Right renal cortex interstitium (tissue), 3 donors: ENCODE measurements around the gene PARP12. TPM values are rescaled to one million over a fixed set of nuclear protein-coding genes. Genes with fewer than 3 reads are reported as not detected.

Experiments used
- DNase-seq, 3 donors: peaks; one replicate each; pipeline ENCODE4 v3.0.0-alpha.2; 2013; ENCODE audit warnings: low read depth in 3 of 3, low spot score in 2 of 3
- polyA plus RNA-seq, 3 donors: library from polyadenylated mRNA; unstranded; fragments of 120-200 nt; gene quantifications; one replicate each; pipeline ENCODE4 v1.2.1, GENCODE V29; 2013; ENCODE audit not compliant: insufficient read length in 3 of 3

Gene PARP12
- polyA plus RNA-seq, 3 donors, result 14.3 to 16.4 (median 14.5) TPM

GRCh38 chr7:139992353-139993044 lies 70.3 kb downstream of the PARP12 start:
- DNase-seq, result no peak

DNA sequence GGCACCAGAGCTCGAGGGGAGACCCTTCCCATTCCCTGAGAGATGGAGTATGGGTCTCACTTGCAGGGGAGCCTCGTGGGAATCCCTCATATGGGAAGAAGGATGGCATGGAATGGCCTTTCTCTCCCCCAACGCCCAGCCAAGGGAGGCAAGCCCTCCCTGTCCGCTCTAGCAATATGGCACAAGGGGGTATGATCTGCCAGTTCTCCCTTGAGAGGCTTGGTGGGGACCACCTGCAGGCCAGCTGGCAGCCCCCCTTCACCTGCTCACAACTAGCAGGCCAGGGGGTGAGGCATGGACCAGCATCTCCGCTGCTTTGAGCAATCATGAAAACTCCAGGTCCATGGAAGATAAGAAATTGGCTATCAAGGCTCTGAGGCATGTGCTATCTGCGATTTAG lies 70.8 kb downstream of the PARP12 start:
- no peak for DNase-seq

DNA sequence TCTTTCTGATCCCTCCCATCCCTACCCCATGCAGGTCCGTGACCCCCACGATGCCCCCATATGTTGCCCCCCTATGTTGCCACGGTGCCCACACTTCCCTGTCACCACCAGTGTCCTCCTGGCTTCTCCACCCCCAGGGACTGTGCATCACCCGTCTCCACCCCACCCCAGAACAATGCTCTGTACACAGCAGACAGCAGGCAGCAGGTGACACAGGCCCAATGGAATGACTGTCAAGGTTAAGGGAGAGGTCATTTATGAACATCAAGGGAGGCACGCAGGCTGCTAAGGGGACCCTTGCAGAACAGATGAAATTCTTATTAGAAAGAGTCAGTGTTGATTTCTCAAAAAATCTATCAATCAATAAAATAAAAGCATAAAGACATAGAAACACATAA lies 71.5 kb downstream of the PARP12 start:
- no peak for DNase-seq

GRCh38 chr7:139990571-139991268 lies 72.0 kb downstream of the PARP12 start:
- DNase-seq, result no peak

DNA sequence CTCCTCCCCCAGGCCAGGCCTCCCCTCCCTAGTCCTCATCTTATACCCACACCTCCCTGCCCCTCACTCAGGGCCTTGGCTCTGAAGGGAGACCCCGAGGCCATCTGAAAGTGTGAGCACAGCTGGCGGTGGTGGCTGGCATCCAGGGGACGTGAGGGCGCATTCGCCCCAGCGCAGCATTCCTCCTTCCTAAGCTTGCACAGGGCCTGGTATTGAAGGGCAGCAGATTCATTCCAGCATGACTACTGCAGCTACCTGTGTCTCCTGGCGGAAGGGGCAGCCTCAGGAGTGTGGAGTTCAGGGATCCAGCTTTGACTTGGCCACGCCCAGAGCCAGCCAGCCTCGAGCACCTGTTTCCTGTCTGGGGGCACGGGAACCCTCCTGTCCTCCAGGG lies 72.6 kb downstream of the PARP12 start:
- no peak for DNase-seq

GRCh38 chr7:139989366-139990141 lies 73.2 kb downstream of the PARP12 start:
- DNase-seq, result no peak

- no peak for DNase-seq
Observed at GRCh38 chr7:139987691-139988516, 74.8 kb downstream of the PARP12 start.

DNA sequence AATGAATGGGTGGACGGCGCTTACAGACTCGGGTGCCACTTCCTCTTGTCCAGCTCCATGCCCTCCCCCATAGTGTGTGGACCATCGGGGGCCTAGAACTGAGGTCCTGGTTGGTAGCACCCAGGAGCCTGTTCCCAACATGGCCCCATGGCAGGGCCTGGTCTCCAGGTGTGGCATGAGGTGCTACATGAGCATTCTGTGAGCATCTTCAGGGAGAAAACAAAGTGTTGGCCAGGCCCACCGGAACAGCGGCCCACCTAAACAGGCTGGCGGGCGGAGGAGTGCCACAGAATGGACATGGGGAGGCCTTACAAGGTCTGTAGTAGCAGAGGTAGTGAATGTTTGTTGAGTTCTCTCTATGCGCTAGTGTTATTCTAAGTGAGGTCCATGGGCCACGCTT lies 76.9 kb downstream of the PARP12 start:
- DNase-seq, result no peak

- DNase-seq, result no peak
Observed at GRCh38 chr7:139984642-139985539, 77.9 kb downstream of the PARP12 start.

DNA sequence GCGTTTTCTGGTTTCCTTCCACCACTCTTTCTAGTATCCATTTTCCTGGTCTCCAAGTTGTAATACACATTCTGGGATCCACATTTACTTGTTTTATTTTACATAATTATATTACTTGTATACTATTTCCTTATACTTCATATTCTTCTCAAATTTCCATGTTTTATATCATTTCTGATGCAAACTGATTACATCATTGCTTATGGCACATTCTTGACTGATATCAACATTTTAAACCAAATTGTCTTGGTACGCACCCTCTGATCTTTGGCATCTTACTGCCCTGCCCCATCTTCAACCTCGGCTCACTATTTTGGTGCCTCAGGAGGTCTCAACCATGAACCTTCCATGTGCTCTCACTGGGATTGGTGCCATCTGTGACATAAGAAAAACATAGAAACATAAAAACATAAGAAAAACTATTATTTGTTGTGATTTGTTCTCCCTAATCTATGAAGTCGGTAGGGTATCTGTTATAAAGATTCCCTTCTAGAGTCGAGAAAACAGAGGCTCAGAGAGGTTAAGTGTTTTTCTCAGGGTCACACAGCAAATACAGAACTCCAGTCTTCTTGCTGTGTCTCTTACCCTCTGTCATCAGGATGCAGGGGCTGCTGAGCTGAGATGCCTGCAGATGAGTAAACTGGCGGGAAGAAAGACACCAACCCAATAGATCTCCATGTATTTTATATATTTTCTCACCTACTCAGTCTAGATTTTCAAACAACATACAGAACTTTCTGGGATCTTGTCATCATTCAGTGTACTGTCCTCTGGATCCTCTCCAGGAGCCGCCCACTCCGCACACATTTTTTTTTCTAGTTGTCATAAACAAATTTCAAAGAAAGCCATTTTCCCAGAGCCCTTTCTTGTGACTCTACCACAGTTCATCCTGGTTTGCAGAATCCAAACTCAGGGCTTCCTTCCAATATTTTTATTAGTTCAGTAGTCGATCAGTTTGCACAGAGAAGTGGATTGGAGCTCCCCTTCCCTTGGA lies 79.5 kb downstream of the PARP12 start:
- no peak for DNase-seq

- no peak for DNase-seq
Observed at GRCh38 chr7:139981511-139981895, 81.2 kb downstream of the PARP12 start.

DNA sequence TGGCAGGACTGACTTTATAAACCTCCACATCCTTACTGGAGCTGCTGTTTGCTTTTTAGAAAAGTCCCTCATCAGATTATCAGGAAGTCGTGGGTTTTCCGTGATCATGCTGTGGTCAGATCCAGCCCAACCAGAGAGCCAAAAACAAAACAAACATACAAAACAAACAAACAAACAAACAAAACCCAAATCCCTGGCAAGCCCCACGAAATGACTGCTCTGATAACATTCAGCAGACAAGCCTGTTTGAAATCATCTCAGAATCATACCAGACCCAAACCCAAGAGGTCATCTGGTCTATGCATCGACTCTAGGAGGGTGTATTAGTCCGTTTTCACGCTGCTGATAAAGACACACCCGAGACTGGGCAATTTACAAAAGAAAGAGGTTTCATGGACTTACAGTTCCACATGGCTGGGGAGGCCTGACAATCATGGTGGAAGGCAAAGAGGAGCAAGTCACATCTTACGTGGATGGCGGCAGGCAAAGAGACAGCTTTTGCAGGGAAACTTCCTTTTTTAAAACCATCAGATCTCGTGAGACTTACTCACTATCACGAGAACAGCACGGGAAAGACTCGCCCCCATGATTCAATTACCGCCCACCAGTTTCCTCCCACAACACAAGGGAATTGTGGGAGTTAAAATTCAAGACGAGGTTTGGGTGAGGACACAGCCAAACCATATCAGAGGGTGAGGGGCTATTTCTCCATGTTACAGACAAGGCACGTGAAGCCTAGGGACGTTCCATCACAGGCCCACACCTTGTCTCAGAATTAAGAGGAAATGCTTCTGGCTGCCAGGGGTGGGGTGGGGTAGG lies 85.7 kb downstream of the PARP12 start:
- no peak for DNase-seq

- no peak for DNase-seq
Observed at GRCh38 chr7:139976055-139976837, 86.5 kb downstream of the PARP12 start.

DNA sequence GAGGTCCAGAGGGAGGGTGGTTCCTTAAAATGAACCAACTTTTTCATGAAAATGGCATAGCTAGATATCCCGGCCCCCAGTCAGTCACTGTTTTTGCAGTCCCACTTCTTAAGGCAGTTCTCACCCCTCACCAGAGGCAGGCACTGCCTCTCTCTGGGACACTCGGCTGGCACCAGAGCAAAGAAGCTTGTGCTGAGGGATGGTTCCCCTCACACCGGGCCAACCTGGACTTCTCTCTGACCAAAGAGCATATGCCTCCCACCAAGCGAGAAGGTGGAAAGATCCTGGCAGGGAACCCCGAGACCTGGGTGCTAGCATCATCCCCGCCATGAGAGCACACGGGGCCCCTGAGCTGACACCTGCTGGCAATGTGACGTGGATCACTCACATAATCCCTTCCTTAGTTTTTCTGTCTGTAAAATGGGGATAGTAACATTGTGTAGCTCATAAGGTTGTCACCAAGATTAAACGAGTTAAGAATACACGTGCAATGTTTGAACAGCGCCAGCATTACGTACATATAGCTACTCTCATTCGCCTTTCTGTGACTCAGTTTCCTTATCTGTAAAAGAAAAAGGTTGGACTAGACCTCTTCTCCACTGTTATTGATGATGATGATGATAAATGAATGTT lies 88.5 kb downstream of the PARP12 start:
- no peak for DNase-seq
